Adrenal gland (tissue), 19 donors: ENCODE measurements around the gene ACTL7B. TPM values are rescaled to one million over a fixed set of nuclear protein-coding genes. Genes with fewer than 3 reads are reported as not detected.

Source experiments
- DNase-seq, 7 donors: peaks; one replicate each; pipeline ENCODE4 v3.0.0-alpha.2; 2019 to 2020
- H3K27ac ChIP-seq, 5 donors: fragments of 200-600 bp; sonication (generic) in 4 of 5; 1 replicate in 3 of 5; 2 replicates in 2 of 5; pipeline versions ENCODE4 v1.5.1 to v1.8.0; 2016 to 2020; ENCODE audit warnings: mild to moderate bottlenecking in 1 of 5
- H3K27me3 ChIP-seq: fragments of 200-600 bp; 2 replicates; pipeline ENCODE4 v1.8.0; 2021
- H3K36me3 ChIP-seq, 2 donors: fragments of 200-600 bp; replicated peaks in 1 of 2; 1 replicate in 1 of 2; 2 replicates in 1 of 2; pipeline versions ENCODE4 v1.5.1 to v1.8.0; 2018 to 2022
- H3K4me1 ChIP-seq, 2 donors: fragments of 200-600 bp; replicated peaks in 1 of 2; 1 replicate in 1 of 2; 2 replicates in 1 of 2; pipeline versions ENCODE4 v1.5.1 to v1.8.0; 2018 to 2021
- H3K4me3 ChIP-seq, 4 donors: fragments of 200-600 bp; sonication (generic) in 3 of 4; one replicate each; pipeline ENCODE4 v1.5.1; 2016 to 2018
- H3K9me3 ChIP-seq, 3 donors: fragments of 200-600 bp; sonication (generic) in 1 of 3; replicated peaks in 1 of 3; 1 replicate in 2 of 3; 2 replicates in 1 of 3; pipeline versions ENCODE4 v1.5.1 to v1.8.0; 2016 to 2021
- POLR2A ChIP-seq, 2 donors: fragments of 450-650 bp; IDR thresholded peaks; one replicate each; pipeline ENCODE4 v1.6.1; 2017; ENCODE audit warnings: antibody characterized with exemption in 2 of 2, mild to moderate bottlenecking in 2 of 2, moderate library complexity in 1 of 2
- WGBS, 4 donors: extraction: QIAGEN DNeasy Blood & Tissue Kit in 2 of 4; methylation state at CpG; one replicate each; pipeline versions ENCODE4 v1.1.5 to v1.1.7; 2013 to 2017; 5-methylcytosine and 5-hydroxymethylcytosine counted together
- intact Hi-C, 2 donors: fragments of 100-400 bp; cut with DNase I; formaldehyde crosslinking; loops; one replicate each; pipeline versions ENCODE4 v1.14.1 to v1.15.0; 2022 to 2023
- long read RNA-seq, 10 donors: library from polyadenylated mRNA in 3 of 10; unstranded in 2 of 10; stranded (forward) in 1 of 10; transcript quantifications; one replicate each; pipeline ENCODE4 v2.0.0 and lab custom pipeline, GENCODE V29; 2021 to 2026
- polyA plus RNA-seq, 3 donors: library from polyadenylated mRNA; stranded (reverse); fragments of 200-250 nt in 2 of 3; fragments of 350-450 nt in 1 of 3; fragmentation: Illumina TruSeq in 1 of 3; extraction: RNeasy Lipid Tissue Mini Kit (QIAGEN cat#74804) in 1 of 3; gene quantifications; one replicate each; pipeline ENCODE4 v1.2.3, GENCODE V29; 2013 to 2014
- total RNA-seq, 9 donors: library from RNA; depleted of rRNA in 4 of 9; stranded (reverse); fragments of >200 nt in 4 of 9; fragments of 120-200 nt in 1 of 9; fragmentation: NEBNext Ultra II Directional in 1 of 9; extraction: Animal tissue kit (Norgen Biotek cat#: 25700) in 1 of 9; gene quantifications; one replicate each; pipeline versions ENCODE4 v1.1.0 to v1.2.4, GENCODE V29; 2013 to 2023
- TF ChIP-seq, protein P1 (sequence below), 6 experiments: fragments of 450-650 bp in 4 of 6; fragments of 200-600 bp in 2 of 6; sonication (generic) in 1 of 6; IDR thresholded peaks; 1 replicate in 5 of 6; 2 replicates in 1 of 6; pipeline versions ENCODE4 v1.5.1 to v1.8.0; 2016 to 2021; ENCODE audit warnings: antibody characterized with exemption in 6 of 6, mild to moderate bottlenecking in 2 of 6, moderate library complexity in 1 of 6
- donor health status: healthy with polysubstance abuse.
- donor health status: Bipolar disorder and iron deficiency.
- donor health status: DM: yes; HTN: yes; CAD: no.
- donor health status: DM: no; HTN: no; CAD: no.
- donor health status: DM: no; HTN: no; CAD: no.
- donor health status: DM: yes; HTN: yes; CAD: no.

The ACTL7B gene, protein sequence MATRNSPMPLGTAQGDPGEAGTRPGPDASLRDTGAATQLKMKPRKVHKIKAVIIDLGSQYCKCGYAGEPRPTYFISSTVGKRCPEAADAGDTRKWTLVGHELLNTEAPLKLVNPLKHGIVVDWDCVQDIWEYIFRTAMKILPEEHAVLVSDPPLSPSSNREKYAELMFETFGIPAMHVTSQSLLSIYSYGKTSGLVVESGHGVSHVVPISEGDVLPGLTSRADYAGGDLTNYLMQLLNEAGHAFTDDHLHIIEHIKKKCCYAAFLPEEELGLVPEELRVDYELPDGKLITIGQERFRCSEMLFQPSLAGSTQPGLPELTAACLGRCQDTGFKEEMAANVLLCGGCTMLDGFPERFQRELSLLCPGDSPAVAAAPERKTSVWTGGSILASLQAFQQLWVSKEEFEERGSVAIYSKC
- total RNA-seq, result under 1 TPM in 6 of 9 donors, not detected in 3; 0.12 to 0.95 (median 0.27) TPM
- under 1 TPM in 2 of 3 donors, not detected in 1; 0.16 to 0.40 TPM for polyA plus RNA-seq
- long read RNA-seq, donor 1, result 0 reads
- long read RNA-seq, donor 2, result 0 reads
- long read RNA-seq, donor 3, result 0 reads
- long read RNA-seq, donor 4, partial matches to known transcripts, result 0 of 1 reads
- long read RNA-seq, donor 4, other reads (novel, unspliced or antisense), result 0 of 1 reads
- long read RNA-seq, donor 5, result 0 reads
- long read RNA-seq, donor 6, result 0 reads
- long read RNA-seq, donor 7, result 0 reads
- long read RNA-seq, donor 8, result 0 reads
- long read RNA-seq, donor 9, result 0 reads
- long read RNA-seq, donor 10, result 0 reads

DNA sequence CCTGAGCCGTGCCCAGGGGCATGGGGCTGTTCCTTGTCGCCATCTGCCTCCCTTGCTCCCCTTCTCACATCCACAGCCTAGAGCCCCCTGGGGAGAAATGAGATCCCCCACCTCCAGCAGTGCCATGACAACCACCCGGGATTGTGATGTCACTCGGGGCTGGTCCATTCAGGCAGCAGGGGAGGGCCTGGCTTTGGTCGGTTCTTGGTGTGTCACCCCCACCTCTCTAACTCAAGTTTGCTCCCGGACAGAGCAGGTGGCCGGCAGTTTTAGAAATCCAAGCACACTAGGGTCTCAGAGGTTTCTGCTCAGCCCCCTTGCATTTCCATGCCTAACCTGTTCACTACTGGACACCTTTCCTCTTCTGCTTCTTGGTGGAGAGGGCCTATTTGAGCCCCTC is at the start of gene ACTL7B:
ACTL7B (minus strand) TSS at position 99 of the 400 bp plus-strand sequence; CDS start at position 43, 56 bp downstream.
- no peaks in the 10 kb centered on the region for H3K4me1 ChIP-seq
- H3K9me3 ChIP-seq, result no peaks in the 10 kb centered on the region
- DNase-seq, result no peak
- H3K36me3 ChIP-seq, result no peaks in the 10 kb centered on the region
- TF ChIP-seq POLR2A (IDR thresholded peaks at IDR 0.05), result no peak
- TF ChIP-seq, protein P1, sequence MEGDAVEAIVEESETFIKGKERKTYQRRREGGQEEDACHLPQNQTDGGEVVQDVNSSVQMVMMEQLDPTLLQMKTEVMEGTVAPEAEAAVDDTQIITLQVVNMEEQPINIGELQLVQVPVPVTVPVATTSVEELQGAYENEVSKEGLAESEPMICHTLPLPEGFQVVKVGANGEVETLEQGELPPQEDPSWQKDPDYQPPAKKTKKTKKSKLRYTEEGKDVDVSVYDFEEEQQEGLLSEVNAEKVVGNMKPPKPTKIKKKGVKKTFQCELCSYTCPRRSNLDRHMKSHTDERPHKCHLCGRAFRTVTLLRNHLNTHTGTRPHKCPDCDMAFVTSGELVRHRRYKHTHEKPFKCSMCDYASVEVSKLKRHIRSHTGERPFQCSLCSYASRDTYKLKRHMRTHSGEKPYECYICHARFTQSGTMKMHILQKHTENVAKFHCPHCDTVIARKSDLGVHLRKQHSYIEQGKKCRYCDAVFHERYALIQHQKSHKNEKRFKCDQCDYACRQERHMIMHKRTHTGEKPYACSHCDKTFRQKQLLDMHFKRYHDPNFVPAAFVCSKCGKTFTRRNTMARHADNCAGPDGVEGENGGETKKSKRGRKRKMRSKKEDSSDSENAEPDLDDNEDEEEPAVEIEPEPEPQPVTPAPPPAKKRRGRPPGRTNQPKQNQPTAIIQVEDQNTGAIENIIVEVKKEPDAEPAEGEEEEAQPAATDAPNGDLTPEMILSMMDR (IDR thresholded peaks at IDR 0.05), result no peak
- no peak within 1 kb of the TSS for H3K4me3 ChIP-seq
- WGBS, 4 donors, result 81 to 87% (median 84%) methylated on average over 5 to 7 of the region's 7 CpGs
- H3K27ac ChIP-seq, result no peak within 1 kb of the TSS
- H3K27me3 ChIP-seq, result no peaks in the 10 kb centered on the region
- intact Hi-C loops, result no loop called here

DNA sequence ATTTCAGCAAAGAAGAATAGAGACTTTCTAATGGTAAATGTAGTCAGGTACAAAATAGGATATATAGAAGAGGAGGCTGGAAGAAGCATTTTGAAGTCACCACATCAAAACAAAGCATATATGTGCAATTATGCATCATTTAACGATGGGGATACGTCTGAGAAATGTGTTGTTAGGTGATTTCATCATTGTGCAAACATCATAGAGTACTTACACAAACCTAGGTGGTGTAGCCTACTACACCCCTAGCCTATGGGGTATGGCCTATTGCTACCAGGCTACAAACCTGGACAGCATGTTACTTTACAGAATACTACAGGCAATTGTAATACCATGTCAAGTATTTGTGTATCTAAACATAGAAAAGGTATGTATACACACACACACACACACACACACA is 49.7 kb upstream of the ACTL7B start:
- TF ChIP-seq POLR2A (IDR thresholded peaks at IDR 0.05), result no peak
- TF ChIP-seq, protein P1 (IDR thresholded peaks at IDR 0.05), result no peak
- H3K4me1 ChIP-seq, result no peaks in the 10 kb centered on the region
- H3K4me3 ChIP-seq, result no peak overlapping the region
- H3K27me3 ChIP-seq, result no peaks in the 10 kb centered on the region
- intact Hi-C loops, result no loop called here
- H3K36me3 ChIP-seq, result peaks cover 0 to 93% of the 10 kb centered on the region in 2 donors
- no peak for DNase-seq
- WGBS, 4 donors, result 84 to 95% (median 94%) methylated on average over 2 of the region's 2 CpGs
- H3K27ac ChIP-seq, result no peak overlapping the region
- no peaks in the 10 kb centered on the region for H3K9me3 ChIP-seq

DNA sequence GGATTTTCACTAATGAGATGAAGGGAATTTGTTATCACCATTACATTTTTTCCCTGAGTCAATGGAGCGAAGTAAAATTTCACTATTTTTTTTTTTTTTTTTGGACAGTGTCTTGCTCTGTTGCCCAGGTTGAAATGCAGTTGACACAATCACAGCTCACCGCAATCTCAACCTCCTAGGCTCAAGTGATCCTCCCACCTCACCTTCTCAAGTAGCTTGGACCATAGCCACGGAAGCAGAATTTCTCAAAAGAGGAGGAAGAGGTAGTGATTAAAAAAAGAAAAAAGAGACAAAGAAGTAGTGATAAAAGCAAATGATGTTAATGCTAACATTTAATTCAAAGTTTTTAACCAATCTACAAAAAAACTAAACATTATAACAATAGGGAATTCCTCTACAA is 48.4 kb upstream of the ACTL7B start:
- intact Hi-C loops, result no loop called here
- WGBS, 4 donors, result 96 to 100% (median 96%) methylated on average over 3 of the region's 3 CpGs
- no peaks in the 10 kb centered on the region for H3K4me1 ChIP-seq
- H3K27ac ChIP-seq, result no peak overlapping the region
- TF ChIP-seq, protein P1 (IDR thresholded peaks at IDR 0.05), result no peak
- TF ChIP-seq POLR2A (IDR thresholded peaks at IDR 0.05), result no peak
- peaks cover 0 to 92% of the 10 kb centered on the region in 2 donors for H3K36me3 ChIP-seq
- H3K9me3 ChIP-seq, result no peaks in the 10 kb centered on the region
- no peak for DNase-seq
- H3K4me3 ChIP-seq, result no peak overlapping the region
- no peaks in the 10 kb centered on the region for H3K27me3 ChIP-seq

DNA sequence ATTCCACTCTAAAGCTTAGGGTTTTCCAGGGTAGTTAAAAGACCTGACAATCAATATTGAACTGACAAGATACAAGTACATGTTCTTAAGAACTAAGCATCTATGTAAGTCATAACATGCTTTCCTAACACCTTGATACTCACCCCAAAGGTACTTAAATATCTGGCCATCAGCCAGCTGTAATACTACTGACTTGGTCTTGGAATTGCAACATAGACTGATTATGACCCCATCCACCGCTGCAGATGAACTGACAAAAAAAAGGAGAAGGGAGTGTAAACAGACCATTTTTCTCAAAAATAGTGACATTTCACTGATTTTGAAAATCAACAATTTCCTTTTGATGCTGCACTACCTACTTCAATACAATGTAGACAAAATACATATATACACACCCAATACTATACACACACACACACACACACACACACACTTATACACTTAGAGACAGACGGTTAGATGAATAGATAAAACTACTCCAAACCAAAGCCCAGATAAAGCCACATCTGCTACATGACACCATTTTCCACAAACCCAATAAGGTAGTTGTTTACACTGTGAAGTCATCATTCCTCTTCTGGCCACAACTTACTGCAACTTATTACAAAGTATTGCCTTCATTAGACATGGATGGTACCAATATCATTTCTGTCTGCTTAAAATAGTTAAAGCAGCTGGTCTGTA is 47.8 kb upstream of the ACTL7B start:
- TF ChIP-seq, protein P1 (IDR thresholded peaks at IDR 0.05), result no peak
- no peak for TF ChIP-seq POLR2A (IDR thresholded peaks at IDR 0.05)
- no peak for DNase-seq
- H3K4me1 ChIP-seq, result no peaks in the 10 kb centered on the region
- no peaks in the 10 kb centered on the region for H3K9me3 ChIP-seq
- H3K27me3 ChIP-seq, result no peaks in the 10 kb centered on the region
- WGBS, 4 donors, result 84 to 96% (median 86%) methylated on average over 2 of the region's 2 CpGs
- peaks cover 0 to 92% of the 10 kb centered on the region in 2 donors for H3K36me3 ChIP-seq
- intact Hi-C loops, result no loop called here
- no peak overlapping the region for H3K27ac ChIP-seq
- no peak overlapping the region for H3K4me3 ChIP-seq
